GM12874 (cell line): Measurements from ENCODE around the gene DRAM1.

ENCODE experiments used
- CTCF ChIP-seq: IDR thresholded peaks from 2 replicates; pipeline ENCODE4 v1.5.1; 2011; ENCODE audit warnings: low read depth, mild to moderate bottlenecking, control low read depth, low read length, moderate library complexity; ENCODE audit not compliant: insufficient read depth

The DRAM1 gene

GRCh38 chr12:101929365-101930041 lies 52.1 kb downstream of the DRAM1 start:
- no peak for TF ChIP-seq CTCF

- no peak for TF ChIP-seq CTCF
Measured at GRCh38 chr12:101931498-101932326, 54.3 kb downstream of the DRAM1 start.

- no peak for TF ChIP-seq CTCF
Measured at GRCh38 chr12:101933866-101934514, 56.6 kb downstream of the DRAM1 start.

- no peak for TF ChIP-seq CTCF
Measured at GRCh38 chr12:101935890-101936746, 58.7 kb downstream of the DRAM1 start.

- no peak for TF ChIP-seq CTCF
Measured at GRCh38 chr12:101939306-101939705, 61.9 kb downstream of the DRAM1 start.

- TF ChIP-seq CTCF: peak; percentile 71
Measured at GRCh38 chr12:101939856-101940265, 62.5 kb downstream of the DRAM1 start.
